ENCODE data around the gene OPCML. TPM values are rescaled to one million over a fixed set of nuclear protein-coding genes. Genes with fewer than 3 reads are reported as not detected.

The OPCML gene
- total and polyA plus RNA-seq, 4 donors, result under 0.01 to 0.01 TPM; not detected in 2

- no peak for TF ChIP-seq RXRA (IDR thresholded peaks at IDR 0.05)
- TF ChIP-seq NR2F2 (IDR thresholded peaks at IDR 0.05), result no peak
- TF ChIP-seq MAX (IDR thresholded peaks at IDR 0.05), result no peak
- Histone ChIP-seq H3K4me1 (ENCODE audit: control insufficient read depth in 4 of 4, insufficient read depth in 4 of 4, low read length in 3 of 4) (peaks cover 0 to 7% (median 1%) of the 10 kb centered on the region in 4 donors), H3K4me3 (ENCODE audit: low read depth in 1 of 3, low read length in 3 of 3) (no peak overlapping the region), H3K9me3 (ENCODE audit: control insufficient read depth in 4 of 4, low read length in 3 of 4) (no peaks in the 10 kb centered on the region), H3K27me3 (ENCODE audit: control insufficient read depth in 4 of 4, insufficient read depth in 4 of 4, low read length in 3 of 4) (peaks cover 0 to 9% (median 0%) of the 10 kb centered on the region in 4 donors), H3K27ac (ENCODE audit: low read depth in 1 of 2, low read length in 2 of 2) (no peak overlapping the region), H3K9ac (ENCODE audit: low read depth in 1 of 2, low read length in 2 of 2) (no peak overlapping the region), H3K36me3 (ENCODE audit: control insufficient read depth in 4 of 4, insufficient read depth in 3 of 4, low read depth in 1 of 4, low read length in 3 of 4) (no peaks in the 10 kb centered on the region)
- WGBS, result 85% methylated on average over 3 of the region's 3 CpGs
- no peak for DNase-seq (ENCODE audit: low spot score)
Measured at GRCh38 chr11:133166662-133167061, 365.6 kb downstream of the OPCML start.

GRCh38 chr11:133164986-133165385 is 367.3 kb downstream of the OPCML start:
- H3K27me3 ChIP-seq (ENCODE audit: control insufficient read depth in 4 of 4, insufficient read depth in 4 of 4, low read length in 3 of 4), result peaks cover 0 to 9% (median 0%) of the 10 kb centered on the region in 4 donors
- H3K4me1 ChIP-seq (ENCODE audit: control insufficient read depth in 4 of 4, insufficient read depth in 4 of 4, low read length in 3 of 4), result peaks cover 0 to 7% (median 1%) of the 10 kb centered on the region in 4 donors
- no peaks in the 10 kb centered on the region for H3K36me3 ChIP-seq (ENCODE audit: control insufficient read depth in 4 of 4, insufficient read depth in 3 of 4, low read depth in 1 of 4, low read length in 3 of 4)
- TF ChIP-seq REST (IDR thresholded peaks at IDR 0.05) (no peak), HNF4A (conservative IDR thresholded peaks at IDR 0.05) (no peak), FOXA2 (IDR thresholded peaks at IDR 0.05) (no peak), TAF1 (conservative IDR thresholded peaks at IDR 0.05) (no peak), YY1 (IDR thresholded peaks at IDR 0.05) (no peak), FOXA1 (IDR thresholded peaks at IDR 0.05) (no peak), ATF3 (IDR thresholded peaks at IDR 0.05) (no peak), GABPA (IDR thresholded peaks at IDR 0.05 in 1 of 2, conservative IDR thresholded peaks at IDR 0.05 in 1 of 2) (no peak), EGR1 (IDR thresholded peaks at IDR 0.05; ENCODE audit: low read depth in 2 of 2) (no peak), RXRA (IDR thresholded peaks at IDR 0.05) (no peak), MAX (IDR thresholded peaks at IDR 0.05) (no peak), HNF4G (IDR thresholded peaks at IDR 0.05) (no peak), JUND (IDR thresholded peaks at IDR 0.05) (no peak), SP1 (IDR thresholded peaks at IDR 0.05) (no peak), RAD21 (IDR thresholded peaks at IDR 0.05) (no peak), NR2F2 (IDR thresholded peaks at IDR 0.05) (no peak), ZBTB33 (IDR thresholded peaks at IDR 0.05) (no peak)
- TF ChIP-seq, protein P1, sequence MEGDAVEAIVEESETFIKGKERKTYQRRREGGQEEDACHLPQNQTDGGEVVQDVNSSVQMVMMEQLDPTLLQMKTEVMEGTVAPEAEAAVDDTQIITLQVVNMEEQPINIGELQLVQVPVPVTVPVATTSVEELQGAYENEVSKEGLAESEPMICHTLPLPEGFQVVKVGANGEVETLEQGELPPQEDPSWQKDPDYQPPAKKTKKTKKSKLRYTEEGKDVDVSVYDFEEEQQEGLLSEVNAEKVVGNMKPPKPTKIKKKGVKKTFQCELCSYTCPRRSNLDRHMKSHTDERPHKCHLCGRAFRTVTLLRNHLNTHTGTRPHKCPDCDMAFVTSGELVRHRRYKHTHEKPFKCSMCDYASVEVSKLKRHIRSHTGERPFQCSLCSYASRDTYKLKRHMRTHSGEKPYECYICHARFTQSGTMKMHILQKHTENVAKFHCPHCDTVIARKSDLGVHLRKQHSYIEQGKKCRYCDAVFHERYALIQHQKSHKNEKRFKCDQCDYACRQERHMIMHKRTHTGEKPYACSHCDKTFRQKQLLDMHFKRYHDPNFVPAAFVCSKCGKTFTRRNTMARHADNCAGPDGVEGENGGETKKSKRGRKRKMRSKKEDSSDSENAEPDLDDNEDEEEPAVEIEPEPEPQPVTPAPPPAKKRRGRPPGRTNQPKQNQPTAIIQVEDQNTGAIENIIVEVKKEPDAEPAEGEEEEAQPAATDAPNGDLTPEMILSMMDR (IDR thresholded peaks at IDR 0.05; ENCODE audit: low read depth, low read length, missing input control), result no peak
- H3K9ac ChIP-seq (ENCODE audit: low read depth in 1 of 2, low read length in 2 of 2), result no peak overlapping the region
- no peak overlapping the region for H3K27ac ChIP-seq (ENCODE audit: low read depth in 1 of 2, low read length in 2 of 2)
- no peak for DNase-seq (ENCODE audit: low spot score)
- 76% methylated on average over 7 of the region's 7 CpGs for WGBS
- H3K9me3 ChIP-seq (ENCODE audit: control insufficient read depth in 4 of 4, low read length in 3 of 4), result no peaks in the 10 kb centered on the region
- no peak overlapping the region for H3K4me3 ChIP-seq (ENCODE audit: low read depth in 1 of 3, low read length in 3 of 3)
